Ovary (tissue), 9 donors: ENCODE data around the gene GLB1L. TPM values are rescaled to one million over a fixed set of nuclear protein-coding genes. Genes with fewer than 3 reads are reported as not detected.

Experiments used
- DNase-seq, 5 donors: peaks; one replicate each; pipeline ENCODE4 v3.0.0-alpha.2; 2019 to 2020
- H3K27ac ChIP-seq, 2 donors: fragments of 200-600 bp; one replicate each; pipeline versions ENCODE4 v1.5.1 to v1.8.0; 2019 to 2022
- H3K27me3 ChIP-seq: fragments of 200-600 bp; one replicate; pipeline ENCODE4 v1.8.0; 2022
- H3K36me3 ChIP-seq: fragments of 200-600 bp; sonication (generic); one replicate; pipeline ENCODE4 v1.5.1; 2019
- H3K4me1 ChIP-seq: one replicate; pipeline ENCODE4 v1.8.1; 2013; ENCODE audit warnings: mild to moderate bottlenecking, moderate library complexity; ENCODE audit not compliant: insufficient read depth
- H3K4me3 ChIP-seq: fragments of 200-600 bp; sonication (generic); one replicate; pipeline ENCODE4 v1.5.1; 2017
- H3K9me3 ChIP-seq, 2 donors: fragments of 200-600 bp in 1 of 2; sonication (generic) in 1 of 2; one replicate each; pipeline versions ENCODE4 v1.5.1 to v1.8.1; 2013 to 2019; ENCODE audit warnings: mild to moderate bottlenecking in 1 of 2, moderate library complexity in 1 of 2
- EP300 ChIP-seq: sonication (generic); formaldehyde crosslinking; IDR thresholded peaks from one replicate; pipeline ENCODE4 v1.6.1; 2017; ENCODE audit warnings: antibody characterized with exemption
- POLR2A ChIP-seq: fragments of 450-650 bp; IDR thresholded peaks from one replicate; pipeline ENCODE4 v1.6.1; 2017; ENCODE audit warnings: antibody characterized with exemption, mild to moderate bottlenecking, moderate library complexity
- WGBS, 3 donors: extraction: QIAGEN DNeasy Blood & Tissue Kit in 1 of 3; methylation state at CpG; one replicate each; pipeline versions ENCODE4 v1.1.5 to v1.1.7; 2013 to 2017; 5-methylcytosine and 5-hydroxymethylcytosine counted together
- intact Hi-C, 4 donors: fragments of 100-400 bp; cut with DNase I; formaldehyde crosslinking; loops; one replicate each; pipeline versions ENCODE4 v1.11.0 to v1.15.1; 2022 to 2023
- microRNA counts: library from miRNA; unstranded; fragments of <30 nt; microRNA quantifications from one replicate; lab custom pipeline; 2016
- microRNA-seq, 3 donors: library from miRNA; unstranded; fragments of <30 nt; microRNA quantifications; one replicate each; pipeline versions ENCODE4 to v1.2.0, GENCODE V29; 2019 to 2020
- polyA plus RNA-seq, 2 donors: library from polyadenylated mRNA; stranded (reverse); fragments of 200-250 nt in 1 of 2; fragments of 350-450 nt in 1 of 2; fragmentation: Illumina TruSeq in 1 of 2; extraction: RNeasy Lipid Tissue Mini Kit (QIAGEN cat#74804) in 1 of 2; gene quantifications; one replicate each; pipeline ENCODE4 v1.2.3, GENCODE V29; 2013 to 2014
- small RNA-seq: library from RNA; depleted of rRNA; stranded (forward); fragments of <200 nt; gene quantifications from one replicate; pipeline ENCODE3, GENCODE V24; 2016
- total RNA-seq, 7 donors: library from RNA; depleted of rRNA in 2 of 7; stranded (reverse); fragments of >200 nt in 2 of 7; fragmentation: NEBNext Ultra II Directional in 3 of 7; extraction: Animal tissue kit (Norgen Biotek cat#: 25700) in 3 of 7; gene quantifications; one replicate each; pipeline versions ENCODE4 v1.1.0 to v1.2.4, GENCODE V29; 2016 to 2023
- TF ChIP-seq, protein P1 (sequence below), 3 donors: fragments of 450-650 bp in 2 of 3; fragments of 200-600 bp in 1 of 3; IDR thresholded peaks; one replicate each; pipeline versions ENCODE4 v1.5.1 to v1.8.0; 2016 to 2022; ENCODE audit warnings: antibody characterized with exemption in 3 of 3, mild to moderate bottlenecking in 1 of 3
- donor health status: DM: no; HTN: no; CAD: no; lungs with moderate emphysema.
- donor health status: DM: no; HTN: no; CAD: no.
- donor health status: Bipolar disorder and iron deficiency.
- donor health status: DM: yes; HTN: yes; CAD: no.
- donor health status: DM: no; HTN: no; CAD: no.
- donor health status: DM: yes; HTN: yes; CAD: no.

Gene GLB1L
- total and polyA plus RNA-seq, 9 donors: 5.7 to 20.3 (median 13.9) TPM

DNA sequence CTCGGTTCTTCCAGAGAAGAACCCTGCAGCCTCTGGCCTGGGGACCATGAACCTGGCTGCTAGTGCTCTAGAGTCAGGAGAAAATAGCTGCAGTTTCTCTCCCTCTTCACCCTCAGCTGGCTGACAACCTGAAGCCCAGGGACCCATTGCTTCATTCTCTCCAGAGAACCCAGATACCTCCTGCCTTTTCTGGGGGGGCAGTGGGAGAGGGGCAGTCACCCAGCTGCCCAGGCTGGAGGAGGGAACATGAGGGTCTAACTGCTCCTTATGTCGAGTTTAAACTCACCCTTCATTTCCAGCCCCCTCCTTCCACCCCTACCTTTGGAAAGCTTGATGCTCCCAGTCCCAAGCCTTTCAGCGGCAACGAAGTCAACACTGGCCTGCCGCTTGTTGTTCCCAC is 46.3 kb downstream of the GLB1L start:
- Histone ChIP-seq H3K4me3 (no peak overlapping the region), H3K36me3 (no peaks in the 10 kb centered on the region), H3K4me1 (no peaks in the 10 kb centered on the region), H3K27me3 (no peaks in the 10 kb centered on the region), H3K27ac (no peak overlapping the region), H3K9me3 (no peaks in the 10 kb centered on the region)
- no peak for TF ChIP-seq EP300
- TF ChIP-seq, protein P1, sequence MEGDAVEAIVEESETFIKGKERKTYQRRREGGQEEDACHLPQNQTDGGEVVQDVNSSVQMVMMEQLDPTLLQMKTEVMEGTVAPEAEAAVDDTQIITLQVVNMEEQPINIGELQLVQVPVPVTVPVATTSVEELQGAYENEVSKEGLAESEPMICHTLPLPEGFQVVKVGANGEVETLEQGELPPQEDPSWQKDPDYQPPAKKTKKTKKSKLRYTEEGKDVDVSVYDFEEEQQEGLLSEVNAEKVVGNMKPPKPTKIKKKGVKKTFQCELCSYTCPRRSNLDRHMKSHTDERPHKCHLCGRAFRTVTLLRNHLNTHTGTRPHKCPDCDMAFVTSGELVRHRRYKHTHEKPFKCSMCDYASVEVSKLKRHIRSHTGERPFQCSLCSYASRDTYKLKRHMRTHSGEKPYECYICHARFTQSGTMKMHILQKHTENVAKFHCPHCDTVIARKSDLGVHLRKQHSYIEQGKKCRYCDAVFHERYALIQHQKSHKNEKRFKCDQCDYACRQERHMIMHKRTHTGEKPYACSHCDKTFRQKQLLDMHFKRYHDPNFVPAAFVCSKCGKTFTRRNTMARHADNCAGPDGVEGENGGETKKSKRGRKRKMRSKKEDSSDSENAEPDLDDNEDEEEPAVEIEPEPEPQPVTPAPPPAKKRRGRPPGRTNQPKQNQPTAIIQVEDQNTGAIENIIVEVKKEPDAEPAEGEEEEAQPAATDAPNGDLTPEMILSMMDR (IDR thresholded peaks at IDR 0.05): no peak
- TF ChIP-seq POLR2A: no peak
- intact Hi-C loops: no loop called here
- DNase-seq: no peak
- 63 to 73% (median 66%) methylated on average over 5 of the region's 5 CpGs for WGBS, 3 donors

DNA sequence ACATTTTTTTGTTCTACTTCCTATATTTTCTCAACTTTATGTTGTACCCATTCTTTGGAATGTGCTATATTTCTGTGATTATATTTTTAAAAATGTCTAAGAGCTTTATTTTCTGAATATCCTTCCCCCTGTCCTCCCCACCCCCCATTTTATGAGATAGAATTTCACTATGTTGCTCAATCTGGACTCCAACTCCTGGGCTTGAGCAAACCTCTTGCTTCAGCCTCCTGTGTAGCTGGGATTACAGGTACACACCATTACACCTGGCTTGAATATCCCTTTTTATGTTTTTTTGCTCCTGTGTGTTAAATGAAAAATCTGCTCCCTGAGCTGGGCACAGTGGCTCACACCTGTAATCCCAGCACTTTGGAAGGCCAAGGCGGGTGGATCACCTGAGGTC is 47.9 kb downstream of the GLB1L start:
- H3K27me3 ChIP-seq: no peaks in the 10 kb centered on the region
- H3K36me3 ChIP-seq: no peaks in the 10 kb centered on the region
- no peak for DNase-seq
- intact Hi-C loops: no loop called here
- TF ChIP-seq, protein P1 (IDR thresholded peaks at IDR 0.05): no peak
- TF ChIP-seq POLR2A: no peak
- TF ChIP-seq EP300: no peak
- H3K27ac ChIP-seq: no peak overlapping the region
- H3K4me1 ChIP-seq: no peaks in the 10 kb centered on the region
- WGBS, 3 donors: 78 to 90% (median 88%) methylated on average over 1 of the region's 1 CpG
- H3K4me3 ChIP-seq: no peak overlapping the region
- no peaks in the 10 kb centered on the region for H3K9me3 ChIP-seq

DNA sequence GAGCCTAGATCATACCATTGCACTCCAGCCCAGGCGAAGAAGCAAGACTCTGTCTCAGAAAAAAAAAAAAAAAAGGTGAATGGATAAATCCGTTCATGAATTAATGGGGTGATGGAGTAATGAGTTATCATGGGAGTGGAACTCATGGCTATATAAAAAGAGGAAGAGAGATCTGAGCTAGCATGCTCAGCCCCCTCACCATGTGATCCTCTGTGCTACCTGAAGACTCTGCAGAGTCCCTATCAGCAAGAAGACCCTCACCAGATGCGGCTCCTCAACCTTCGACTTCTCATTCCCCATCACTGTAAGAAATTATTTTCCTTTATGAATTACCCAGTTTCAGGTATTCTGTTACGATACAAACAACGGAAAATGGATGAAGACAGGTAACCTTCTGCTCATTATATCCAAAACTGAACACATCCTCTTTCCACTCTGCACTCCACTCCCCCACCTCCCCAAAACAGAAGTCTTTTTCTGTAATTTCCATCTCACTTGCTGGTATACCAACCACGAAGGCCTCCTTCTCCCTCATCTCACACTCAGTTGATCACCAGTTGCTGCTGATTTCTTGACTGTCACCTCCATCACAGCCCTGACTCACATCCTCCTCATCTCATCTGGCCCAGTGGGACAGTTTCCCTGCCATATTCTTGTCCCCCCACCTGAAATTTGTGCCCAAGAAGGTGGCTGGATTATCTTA is 58.3 kb downstream of the GLB1L start:
- Histone ChIP-seq H3K36me3 (no peaks in the 10 kb centered on the region), H3K9me3 (no peaks in the 10 kb centered on the region), H3K27me3 (no peaks in the 10 kb centered on the region), H3K27ac (no peak overlapping the region), H3K4me1 (no peaks in the 10 kb centered on the region), H3K4me3 (no peak overlapping the region)
- no peak for DNase-seq
- 80 to 86% (median 83%) methylated on average over 7 of the region's 7 CpGs for WGBS, 3 donors
- TF ChIP-seq, protein P1 (IDR thresholded peaks at IDR 0.05): no peak
- TF ChIP-seq POLR2A: no peak
- no peak for TF ChIP-seq EP300
- intact Hi-C loops: no loop called here

MicroRNAs encoded within 50 kb of the gene (microRNA counts, 767-probe panel; counts per million panel counts)
- 530 counts per million, percentile 78 among the panel's probes with 10 or more counts for microRNA hsa-miR-153 (lab: Ali Mortazavi, UCI)

Small RNAs within 50 kb of the gene (microRNA-seq; reads per million reads assigned to microRNA genes)
- 0 to 0.18 (median 0) reads per million in 3 donors for gene MIR153-1

Small RNAs within 50 kb of the gene (small RNA-seq; reads per million reads assigned to genes)
- not detected for gene MIR153-1

Other genes starting within 250 kb of the GLB1L start
- gene CFAP65, start 203.9 kb downstream of the GLB1L start, total RNA-seq: 10 to 100 TPM in 1 of 7 donors, 1 to 10 TPM in 1, under 1 TPM in 3, not detected in 2; 0.82 to 19.6 (median 0.95) TPM
- gene CFAP65, start 203.9 kb downstream of the GLB1L start, polyA plus RNA-seq: under 1 TPM in 1 of 2 donors, not detected in 1; 0.04 TPM
- gene IHH, start 184.5 kb downstream of the GLB1L start, total RNA-seq: under 1 TPM in 3 of 7 donors, not detected in 4; 0.15 to 0.80 (median 0.36) TPM
- gene IHH, start 184.5 kb downstream of the GLB1L start, polyA plus RNA-seq: 1 to 10 TPM in 1 of 2 donors, under 1 TPM in 1; 0.12 to 1.6 TPM
- 10 to 100 TPM; 14.7 to 19.1 (median 17.1) TPM for gene NHEJ1, start 84.6 kb downstream of the GLB1L start, total RNA-seq
- gene NHEJ1, start 84.6 kb downstream of the GLB1L start, polyA plus RNA-seq: 10 to 100 TPM; 10.8 to 23.1 TPM
- 1 to 10 TPM in 6 of 7 donors, under 1 TPM in 1; 0.84 to 4.5 (median 1.7) TPM for gene SLC23A3, start 75.4 kb downstream of the GLB1L start, total RNA-seq
- 1 to 10 TPM in 1 of 2 donors, under 1 TPM in 1; 0.81 to 1.1 TPM for gene SLC23A3, start 75.4 kb downstream of the GLB1L start, polyA plus RNA-seq
- gene CNPPD1, start 68.5 kb downstream of the GLB1L start, total RNA-seq: 10 to 100 TPM; 29.7 to 68.2 (median 62.8) TPM
- 10 to 100 TPM; 27.1 to 46.7 TPM for gene CNPPD1, start 68.5 kb downstream of the GLB1L start, polyA plus RNA-seq
- 100 to 1,000 TPM in 3 of 7 donors, 10 to 100 TPM in 4; 40.9 to 106 (median 95.6) TPM for gene RETREG2, start 67.2 kb downstream of the GLB1L start, total RNA-seq
- gene RETREG2, start 67.2 kb downstream of the GLB1L start, polyA plus RNA-seq: 100 to 1,000 TPM in 1 of 2 donors, 10 to 100 TPM in 1; 74.4 to 110 TPM
- gene ZFAND2B, start 38.7 kb downstream of the GLB1L start, total RNA-seq: 10 to 100 TPM; 22.4 to 45.6 (median 33.9) TPM
- 10 to 100 TPM; 14.3 to 31.1 TPM for gene ZFAND2B, start 38.7 kb downstream of the GLB1L start, polyA plus RNA-seq
- 10 to 100 TPM; 12.0 to 64.5 (median 37.2) TPM for gene ABCB6, start 26.5 kb downstream of the GLB1L start, total RNA-seq
- 10 to 100 TPM; 26.3 to 33.3 TPM for gene ABCB6, start 26.5 kb downstream of the GLB1L start, polyA plus RNA-seq
- gene ATG9A, start 15.8 kb downstream of the GLB1L start, total RNA-seq: 10 to 100 TPM; 22.6 to 44.6 (median 32.6) TPM
- gene ATG9A, start 15.8 kb downstream of the GLB1L start, polyA plus RNA-seq: 10 to 100 TPM; 29.7 to 46.3 TPM
- gene ANKZF1, start 15.6 kb downstream of the GLB1L start, total RNA-seq: 10 to 100 TPM; 36.4 to 60.2 (median 44.1) TPM
- 10 to 100 TPM; 33.1 to 36.5 TPM for gene ANKZF1, start 15.6 kb downstream of the GLB1L start, polyA plus RNA-seq
- gene STK16, start within 50 bp of the GLB1L start, total RNA-seq: 10 to 100 TPM; 12.4 to 24.8 (median 17.9) TPM
- gene STK16, start within 50 bp of the GLB1L start, polyA plus RNA-seq: 10 to 100 TPM; 19.1 to 29.4 TPM
- 10 to 100 TPM in 1 of 7 donors, 1 to 10 TPM in 1, under 1 TPM in 3, not detected in 2; 0.27 to 13.2 (median 0.83) TPM for gene TUBA4B, start 7.8 kb upstream of the GLB1L start, total RNA-seq
- under 1 TPM; 0.18 to 0.34 TPM for gene TUBA4B, start 7.8 kb upstream of the GLB1L start, polyA plus RNA-seq
- gene TUBA4A, start 8.5 kb upstream of the GLB1L start, total RNA-seq: 10 to 100 TPM in 6 of 7 donors, 1 to 10 TPM in 1; 8.4 to 53.6 (median 16.5) TPM
- 10 to 100 TPM in 1 of 2 donors, 1 to 10 TPM in 1; 7.9 to 42.2 TPM for gene TUBA4A, start 8.5 kb upstream of the GLB1L start, polyA plus RNA-seq
- gene DNAJB2, start 33.9 kb upstream of the GLB1L start, total RNA-seq: 100 to 1,000 TPM in 1 of 7 donors, 10 to 100 TPM in 6; 34.0 to 101 (median 85.7) TPM
- 10 to 100 TPM; 77.9 to 87.5 TPM for gene DNAJB2, start 33.9 kb upstream of the GLB1L start, polyA plus RNA-seq
- gene PTPRN, start 64.0 kb upstream of the GLB1L start, total RNA-seq: 1 to 10 TPM in 3 of 7 donors, under 1 TPM in 3, not detected in 1; 0.12 to 2.3 (median 0.82) TPM
- gene PTPRN, start 64.0 kb upstream of the GLB1L start, polyA plus RNA-seq: 1 to 10 TPM in 1 of 2 donors, under 1 TPM in 1; 0.08 to 1.3 TPM
- not detected for gene RESP18, start 87.3 kb upstream of the GLB1L start, total RNA-seq
- not detected for gene RESP18, start 87.3 kb upstream of the GLB1L start, polyA plus RNA-seq
- 10 to 100 TPM; 34.7 to 72.9 (median 66.4) TPM for gene DNPEP, start 142.5 kb upstream of the GLB1L start, total RNA-seq
- 10 to 100 TPM; 23.4 to 54.2 TPM for gene DNPEP, start 142.5 kb upstream of the GLB1L start, polyA plus RNA-seq
- gene DES, start 172.9 kb upstream of the GLB1L start, total RNA-seq: 1,000 to 10,000 TPM in 1 of 7 donors, 100 to 1,000 TPM in 4, 10 to 100 TPM in 2; 86.5 to 1,061 (median 184) TPM
- gene DES, start 172.9 kb upstream of the GLB1L start, polyA plus RNA-seq: 100 to 1,000 TPM; 149 to 642 TPM
- 10 to 100 TPM; 13.9 to 79.7 (median 29.6) TPM for gene SPEG, start 189.4 kb upstream of the GLB1L start, total RNA-seq
- 10 to 100 TPM in 1 of 2 donors, 1 to 10 TPM in 1; 9.9 to 31.4 TPM for gene SPEG, start 189.4 kb upstream of the GLB1L start, polyA plus RNA-seq